GM12878 (cell line): ENCODE data around the gene UBXN4. TPM values are rescaled to one million over a fixed set of nuclear protein-coding genes. Genes with fewer than 3 reads are reported as not detected.

ENCODE experiments used
- ATAC-seq: fragments of 200-7000 bp; cut with Tn5 transposase; 3 replicates; pipeline ENCODE4 v1.9.1; 2020; ENCODE audit warnings: mild to moderate bottlenecking, moderate library complexity
- BruUV-seq: library from RNA; stranded (reverse); fragments of 400-500 nt; replicated peaks from 2 replicates; lab custom pipeline; 2021; lab: Mats Ljungman, UMichigan
- CTCF ChIA-PET: fragments of 300-600 bp; sonication (Branson Sonifier 250); formaldehyde crosslinking; extraction: SDS; loops from one replicate; lab custom pipeline; 2021; ENCODE audit warnings: inconsistent platforms; lab: Yijun Ruan, JAX
- POLR2A ChIA-PET: fragments of 350-600 bp; formaldehyde crosslinking; extraction: SDS; loops from one replicate; lab custom pipeline; 2021; ENCODE audit warnings: inconsistent platforms; lab: Charles Lee
- RAD21 ChIA-PET: fragments of 300-600 bp; sonication (Branson Sonifier 250); formaldehyde crosslinking; loops from one replicate; lab custom pipeline; 2023; ENCODE audit warnings: antibody characterized with exemption; ENCODE audit not compliant: unreplicated experiment; lab: Charles Lee
- SMC1A ChIA-PET: fragments of 300-600 bp; sonication (Branson Sonifier 250); formaldehyde crosslinking; loops from one replicate; lab custom pipeline; 2023; ENCODE audit not compliant: unreplicated experiment, uncharacterized antibody; lab: Charles Lee
- DNase-seq: peaks from one replicate; pipeline ENCODE4 v3.0.0-alpha.2; 2011; ENCODE audit warnings: low read depth, low spot score
- FAIRE-seq: peaks from 3 replicates; lab custom pipeline; 2011; peaks lifted over from hg19 to GRCh38; lab: Jason Lieb, UNC
- H2AFZ ChIP-seq: 2 replicates; pipeline ENCODE4 v1.6.0; 2011; ENCODE audit warnings: low read depth, low read length, control low read depth; ENCODE audit not compliant: control insufficient read depth
- H3K27ac ChIP-seq: 2 replicates; pipeline ENCODE4 v1.5.1; 2011; ENCODE audit warnings: control low read depth; ENCODE audit not compliant: control insufficient read depth, insufficient read depth
- H3K27me3 ChIP-seq, 2 experiments: replicated peaks in 1 of 2; 2 replicates each; pipeline versions ENCODE4 v1.6.0 to v1.6.1; 2011; ENCODE audit warnings: low read length in 1 of 2; ENCODE audit not compliant: control insufficient read depth in 2 of 2, insufficient read depth in 2 of 2
- H3K36me3 ChIP-seq, 2 experiments: 2 replicates each; pipeline ENCODE4 v1.5.1; 2011; ENCODE audit warnings: low read length in 1 of 2; ENCODE audit not compliant: control insufficient read depth in 2 of 2, insufficient read depth in 2 of 2
- H3K4me1 ChIP-seq: 2 replicates; pipeline ENCODE4 v1.6.1; 2011; ENCODE audit warnings: mild to moderate bottlenecking, low read length, moderate library complexity, mixed read lengths; ENCODE audit not compliant: control insufficient read depth, insufficient read depth
- H3K4me2 ChIP-seq: 2 replicates; pipeline ENCODE4 v1.6.0; 2011; ENCODE audit warnings: control low read depth; ENCODE audit not compliant: control insufficient read depth, insufficient read depth
- H3K4me3 ChIP-seq: fragments of 200-600 bp; sonication (generic); 2 replicates; pipeline ENCODE4 v1.5.1; 2016
- H3K79me2 ChIP-seq: 2 replicates; pipeline ENCODE4 v1.6.0; 2011; ENCODE audit warnings: low read length; ENCODE audit not compliant: control insufficient read depth, insufficient read depth
- H3K9ac ChIP-seq: 2 replicates; pipeline ENCODE4 v1.8.0; 2011; ENCODE audit warnings: low read length, control low read depth, mixed read lengths; ENCODE audit not compliant: control insufficient read depth, insufficient read depth
- H3K9me3 ChIP-seq: replicated peaks from 3 replicates; pipeline ENCODE4 v1.5.1; 2011; ENCODE audit warnings: mild to moderate bottlenecking, low read length; ENCODE audit not compliant: control insufficient read depth, insufficient read depth
- H4K20me1 ChIP-seq: 2 replicates; pipeline ENCODE4 v1.6.0; 2011; ENCODE audit not compliant: control insufficient read depth, insufficient read depth
- ATF2 ChIP-seq: IDR thresholded peaks from 2 replicates; pipeline ENCODE4 v1.6.1; 2012; ENCODE audit warnings: low read length, inconsistent platforms
- ATF7 ChIP-seq: fragments of 450-650 bp; IDR thresholded peaks from 2 replicates; pipeline ENCODE4 v1.6.1; 2016; ENCODE audit warnings: low read depth, mild to moderate bottlenecking
- BCLAF1 ChIP-seq: fragments of 450-650 bp; IDR thresholded peaks from 2 replicates; pipeline ENCODE4 v1.6.1; 2017; ENCODE audit warnings: antibody characterized with exemption, mild to moderate bottlenecking, moderate library complexity
- E2F8 ChIP-seq: fragments of 450-650 bp; IDR thresholded peaks from 2 replicates; pipeline ENCODE4 v1.6.1; 2018; ENCODE audit warnings: mild to moderate bottlenecking, low read depth, moderate library complexity; ENCODE audit not compliant: partially characterized antibody
- EGR1 ChIP-seq, 2 experiments: IDR thresholded peaks; 1 replicate in 1 of 2; 2 replicates in 1 of 2; pipeline ENCODE4 v1.6.1; 2011 to 2012; ENCODE audit warnings: low read depth in 2 of 2, low read length in 2 of 2, borderline replicate concordance in 1 of 2, mild to moderate bottlenecking in 1 of 2, moderate library complexity in 1 of 2
- IKZF2 ChIP-seq, 2 experiments: fragments of 450-650 bp; IDR thresholded peaks; 2 replicates each; pipeline ENCODE4 v1.6.1; 2017; ENCODE audit warnings: mild to moderate bottlenecking in 2 of 2, moderate library complexity in 2 of 2
- MTA2 ChIP-seq: fragments of 450-650 bp; IDR thresholded peaks from 2 replicates; pipeline ENCODE4 v1.6.1; 2016; ENCODE audit warnings: low read depth, mild to moderate bottlenecking, moderate library complexity
- MXI1 ChIP-seq: fragments of 150-350 bp; IDR thresholded peaks from 2 replicates; pipeline ENCODE4 v1.6.1; 2011; ENCODE audit warnings: low read depth, mild to moderate bottlenecking, inconsistent platforms, low read length, improper control_type of control experiment
- PAX8 ChIP-seq: fragments of 450-650 bp; IDR thresholded peaks from 2 replicates; pipeline ENCODE4 v1.6.1; 2017; ENCODE audit warnings: mild to moderate bottlenecking, moderate library complexity
- SP1 ChIP-seq: IDR thresholded peaks from one replicate; pipeline ENCODE4 v1.6.1; 2011; ENCODE audit warnings: low read depth, low read length
- WGBS: methylation state at CpG from one replicate; pipeline ENCODE4 v1.1.6; 2016; ENCODE audit warnings: low lambda C conversion rate; ENCODE audit not compliant: insufficient replicate concordance, insufficient coverage; ENCODE audit errors: missing lambda C conversion rate; 5-methylcytosine and 5-hydroxymethylcytosine counted together
- in situ Hi-C: fragments of 300-500 bp; cut with MboI; formaldehyde crosslinking; loops from 9 replicates; pipeline ENCODE4 v1.14.3; 2018; ENCODE audit warnings: mixed read lengths
- intact Hi-C: fragments of 100-400 bp; cut with micrococcal nuclease; formaldehyde crosslinking; loops from one replicate; pipeline ENCODE4 v1.14.2; 2022; ENCODE audit not compliant: unreplicated experiment
- polyA plus RNA-seq, 11 experiments: library from polyadenylated mRNA; depleted of rRNA in 4 of 11; unstranded in 6 of 11; stranded (reverse) in 5 of 11; fragments of >200 nt; fragmentation: Nextera tagmentation in 4 of 11; fragmentation: Illumina TruSeq in 1 of 11; extraction: Ambion mirVana in 4 of 11; extraction: Trizol in 1 of 11; gene quantifications; 1 replicate in 1 of 11; 2 replicates in 10 of 11; pipeline versions ENCODE4 v1.2.1 to v1.2.3, GENCODE V29; 2011 to 2016; ENCODE audit warnings: inconsistent platforms in 2 of 11, missing spikeins in 2 of 11, low read depth in 1 of 11
- total RNA-seq, 4 experiments: library from RNA; depleted of rRNA in 3 of 4; stranded (reverse); fragments of >200 nt in 3 of 4; fragmentation: Illumina TruSeq in 1 of 4; extraction: Trizol in 1 of 4; gene quantifications; 2 replicates each; pipeline versions ENCODE4 v1.2.1 to v1.2.3, GENCODE V29; 2013 to 2021
- TF ChIP-seq, protein P1 (sequence below): fragments of 450-650 bp; formaldehyde crosslinking; IDR thresholded peaks from 2 replicates; pipeline ENCODE4 v1.4.0; 2020; ENCODE audit warnings: mild to moderate bottlenecking, moderate library complexity

Gene UBXN4
- total and polyA plus RNA-seq, 10 of the 15 experiments (the other 5 are each of a cell fraction or from before 2014, with no cell fraction given), result 52.6 to 133 (median 71.9) TPM

- no peak for TF ChIP-seq PAX8
- TF ChIP-seq BCLAF1, result no peak
- TF ChIP-seq IKZF2 (IDR thresholded peaks at IDR 0.05), result no peak
- TF ChIP-seq E2F8, result no peak
- TF ChIP-seq MTA2, result no peak
- TF ChIP-seq, protein P1, sequence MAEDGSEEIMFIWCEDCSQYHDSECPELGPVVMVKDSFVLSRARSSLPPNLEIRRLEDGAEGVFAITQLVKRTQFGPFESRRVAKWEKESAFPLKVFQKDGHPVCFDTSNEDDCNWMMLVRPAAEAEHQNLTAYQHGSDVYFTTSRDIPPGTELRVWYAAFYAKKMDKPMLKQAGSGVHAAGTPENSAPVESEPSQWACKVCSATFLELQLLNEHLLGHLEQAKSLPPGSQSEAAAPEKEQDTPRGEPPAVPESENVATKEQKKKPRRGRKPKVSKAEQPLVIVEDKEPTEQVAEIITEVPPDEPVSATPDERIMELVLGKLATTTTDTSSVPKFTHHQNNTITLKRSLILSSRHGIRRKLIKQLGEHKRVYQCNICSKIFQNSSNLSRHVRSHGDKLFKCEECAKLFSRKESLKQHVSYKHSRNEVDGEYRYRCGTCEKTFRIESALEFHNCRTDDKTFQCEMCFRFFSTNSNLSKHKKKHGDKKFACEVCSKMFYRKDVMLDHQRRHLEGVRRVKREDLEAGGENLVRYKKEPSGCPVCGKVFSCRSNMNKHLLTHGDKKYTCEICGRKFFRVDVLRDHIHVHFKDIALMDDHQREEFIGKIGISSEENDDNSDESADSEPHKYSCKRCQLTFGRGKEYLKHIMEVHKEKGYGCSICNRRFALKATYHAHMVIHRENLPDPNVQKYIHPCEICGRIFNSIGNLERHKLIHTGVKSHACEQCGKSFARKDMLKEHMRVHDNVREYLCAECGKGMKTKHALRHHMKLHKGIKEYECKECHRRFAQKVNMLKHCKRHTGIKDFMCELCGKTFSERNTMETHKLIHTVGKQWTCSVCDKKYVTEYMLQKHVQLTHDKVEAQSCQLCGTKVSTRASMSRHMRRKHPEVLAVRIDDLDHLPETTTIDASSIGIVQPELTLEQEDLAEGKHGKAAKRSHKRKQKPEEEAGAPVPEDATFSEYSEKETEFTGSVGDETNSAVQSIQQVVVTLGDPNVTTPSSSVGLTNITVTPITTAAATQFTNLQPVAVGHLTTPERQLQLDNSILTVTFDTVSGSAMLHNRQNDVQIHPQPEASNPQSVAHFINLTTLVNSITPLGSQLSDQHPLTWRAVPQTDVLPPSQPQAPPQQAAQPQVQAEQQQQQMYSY, result no peak
- TF ChIP-seq EGR1 (IDR thresholded peaks at IDR 0.05; ENCODE audit: borderline replicate concordance in 1 of 2, low read depth in 2 of 2, low read length in 2 of 2), result no peak
- TF ChIP-seq ATF2, result no peak
- TF ChIP-seq ATF7, result no peak
- TF ChIP-seq MXI1, result no peak
- TF ChIP-seq SP1, result no peak
- no peak for DNase-seq
- ChIA-PET POLR2A (interaction anchor here (1.1 to 1.3 kb wide), 2 partner anchors 15 to 19 kb away, joined by 4 read pairs; no protein-coding TSS in a partner anchor), CTCF (interaction anchor here (1.0 to 1.7 kb wide), 6 partner anchors 9 to 714 kb away, joined by 3 to 5 read pairs (median 4); no protein-coding TSS in a partner anchor), SMC1A (interaction anchor here (0.5 to 1.7 kb wide), 8 partner anchors 8 to 714 kb away, joined by 3 to 7 read pairs (median 4); no protein-coding TSS in a partner anchor), RAD21 (interaction anchor here (1.1 to 2.1 kb wide), 3 partner anchors 94 to 699 kb away, joined by 3 to 9 read pairs (median 3); no protein-coding TSS in a partner anchor)
- Histone ChIP-seq H2AFZ (no peak overlapping the region), H3K36me3 (no peaks in the 10 kb centered on the region), H3K4me2 (no peak overlapping the region), H3K9ac (no peak overlapping the region), H4K20me1 (no peaks in the 10 kb centered on the region), H3K27me3 (no peaks in the 10 kb centered on the region), H3K4me3 (no peak overlapping the region), H3K4me1 (no peaks in the 10 kb centered on the region), H3K9me3 (no peaks in the 10 kb centered on the region), H3K79me2 (no peaks in the 10 kb centered on the region), H3K27ac (no peak overlapping the region)
- no peak for ATAC-seq
- WGBS, result 90% methylated on average over 1 of the region's 1 CpG
- in situ Hi-C loops (no loop called here), intact Hi-C loops (no loop called here)
- FAIRE-seq, result no peak
- no TSS peak for BruUV-seq
These were observed 38.4 kb upstream of the UBXN4 start for GRCh38 chr2:135703300-135703699.
